D721Med (cell line): ENCODE results near the gene WDR48.

Experiments
- DNase-seq: peaks from one replicate; pipeline ENCODE4 v3.0.0; 2011; ENCODE audit warnings: low spot score; ENCODE audit not compliant: insufficient read length
- FAIRE-seq: peaks from 2 replicates; lab custom pipeline; 2011; peaks lifted over from hg19 to GRCh38; lab: Jason Lieb, UNC
- TF ChIP-seq, protein P1 (sequence below): IDR thresholded peaks from 2 replicates; pipeline ENCODE4 v1.5.1; 2012; ENCODE audit warnings: mild to moderate bottlenecking, control low read depth; ENCODE audit not compliant: insufficient read depth; ENCODE audit errors: missing control alignments

Gene WDR48

DNA sequence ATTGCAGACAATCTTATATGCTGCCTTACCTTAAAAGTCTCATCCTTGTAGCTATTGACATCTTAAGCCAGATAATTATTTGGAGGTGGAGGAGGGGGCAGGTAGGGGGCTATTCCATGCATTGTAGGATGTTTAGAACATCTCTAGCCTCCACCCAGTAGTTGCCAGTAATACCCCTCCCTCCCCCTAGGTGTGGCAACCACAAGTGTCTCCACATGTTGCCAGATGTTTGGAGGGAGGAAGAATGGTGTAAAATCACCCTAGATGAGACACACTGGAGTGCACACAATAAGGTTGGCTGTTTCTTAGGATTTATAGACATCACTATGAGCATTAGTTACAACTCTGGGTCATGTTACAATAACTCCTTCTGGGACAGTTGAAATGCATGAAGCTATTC, 28.2 kb downstream of the WDR48 start:
- DNase-seq (no peak), FAIRE-seq (no peak)
- TF ChIP-seq, protein P1, sequence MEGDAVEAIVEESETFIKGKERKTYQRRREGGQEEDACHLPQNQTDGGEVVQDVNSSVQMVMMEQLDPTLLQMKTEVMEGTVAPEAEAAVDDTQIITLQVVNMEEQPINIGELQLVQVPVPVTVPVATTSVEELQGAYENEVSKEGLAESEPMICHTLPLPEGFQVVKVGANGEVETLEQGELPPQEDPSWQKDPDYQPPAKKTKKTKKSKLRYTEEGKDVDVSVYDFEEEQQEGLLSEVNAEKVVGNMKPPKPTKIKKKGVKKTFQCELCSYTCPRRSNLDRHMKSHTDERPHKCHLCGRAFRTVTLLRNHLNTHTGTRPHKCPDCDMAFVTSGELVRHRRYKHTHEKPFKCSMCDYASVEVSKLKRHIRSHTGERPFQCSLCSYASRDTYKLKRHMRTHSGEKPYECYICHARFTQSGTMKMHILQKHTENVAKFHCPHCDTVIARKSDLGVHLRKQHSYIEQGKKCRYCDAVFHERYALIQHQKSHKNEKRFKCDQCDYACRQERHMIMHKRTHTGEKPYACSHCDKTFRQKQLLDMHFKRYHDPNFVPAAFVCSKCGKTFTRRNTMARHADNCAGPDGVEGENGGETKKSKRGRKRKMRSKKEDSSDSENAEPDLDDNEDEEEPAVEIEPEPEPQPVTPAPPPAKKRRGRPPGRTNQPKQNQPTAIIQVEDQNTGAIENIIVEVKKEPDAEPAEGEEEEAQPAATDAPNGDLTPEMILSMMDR, result no peak

- FAIRE-seq (no peak), DNase-seq (no peak)
- TF ChIP-seq, protein P1, result no peak
Observed at GRCh38 chr3:39082666-39083313, 31.0 kb downstream of the WDR48 start.

DNA sequence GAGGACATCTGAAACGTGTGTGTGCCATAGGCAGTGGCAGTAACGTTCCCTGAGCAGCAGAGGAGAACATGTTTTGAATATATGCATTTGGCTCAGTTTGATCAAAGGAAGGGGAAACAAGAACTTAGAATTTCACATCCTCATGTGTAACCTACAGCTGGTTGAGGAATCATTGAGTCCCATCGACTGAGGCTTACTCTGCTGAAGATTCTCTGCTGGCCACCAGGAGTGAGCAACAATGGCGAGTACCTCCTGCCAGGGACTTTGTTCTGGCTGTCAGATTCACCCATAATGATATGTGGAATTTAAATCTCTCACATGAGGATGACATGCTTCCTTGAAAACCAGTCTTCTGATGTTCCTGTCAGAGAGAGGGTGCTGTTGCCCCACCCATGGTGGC, 34.3 kb downstream of the WDR48 start:
- no peak for FAIRE-seq
- TF ChIP-seq, protein P1, result no peak
- no peak for DNase-seq

DNA sequence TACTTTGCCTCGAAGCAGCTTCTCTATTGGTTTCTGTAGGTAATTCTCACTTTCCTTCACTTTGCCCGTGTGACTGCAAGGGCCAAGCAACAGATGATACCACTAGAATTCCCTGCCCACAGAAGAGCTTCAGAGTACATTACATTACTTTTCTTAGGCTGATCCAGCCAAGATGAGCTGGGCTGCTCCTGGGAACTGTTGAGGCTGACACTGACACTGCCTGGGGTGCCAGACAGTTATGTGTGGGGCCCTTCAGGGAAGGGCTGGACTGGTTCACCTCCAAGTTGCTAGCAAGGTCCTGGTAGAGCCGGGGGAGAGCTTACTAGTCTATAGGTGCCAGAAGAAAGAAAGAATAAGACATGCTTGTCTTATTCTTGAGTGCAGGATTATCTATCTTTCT, 36.6 kb downstream of the WDR48 start:
- TF ChIP-seq, protein P1, result no peak
- no peak for FAIRE-seq
- DNase-seq, result no peak

GRCh38 chr3:39088889-39089288, 37.1 kb downstream of the WDR48 start:
- DNase-seq (no peak), FAIRE-seq (no peak)
- TF ChIP-seq, protein P1, result no peak

DNA sequence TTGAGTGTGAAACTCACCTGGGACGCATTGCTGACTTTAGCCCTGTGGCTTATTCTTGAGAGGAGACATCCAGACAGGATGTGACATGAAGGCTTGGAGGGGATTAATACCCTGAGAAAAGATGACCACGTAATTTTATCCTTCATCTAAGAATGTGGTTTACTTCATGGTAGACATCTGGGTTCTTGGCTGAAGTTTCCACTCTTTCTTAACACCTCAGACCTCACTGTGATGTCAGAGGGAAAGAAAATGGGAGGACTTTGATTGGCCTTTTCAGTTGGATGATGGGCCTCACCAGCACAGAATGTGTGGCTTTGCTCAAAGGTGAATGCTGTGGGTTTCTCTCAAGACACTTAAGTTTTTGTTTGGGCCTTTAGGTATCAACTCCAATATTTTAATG, 39.1 kb downstream of the WDR48 start:
- no peak for DNase-seq
- TF ChIP-seq, protein P1, result no peak
- FAIRE-seq, result no peak

- no peak for FAIRE-seq
- DNase-seq, result no peak
- TF ChIP-seq, protein P1, result no peak
Observed at GRCh38 chr3:39094851-39095677, 43.2 kb downstream of the WDR48 start.
